Esophagus squamous epithelium (tissue), 5 donors: ENCODE measurements around the gene PIK3C3. TPM values are rescaled to one million over a fixed set of nuclear protein-coding genes. Genes with fewer than 3 reads are reported as not detected.
"Not testable (repeated sequence)": the region's sequence is repeated elsewhere in the genome, so short reads cannot be mapped to it uniquely, and the experiment has no call there.

Experiments
- DNase-seq: peaks from one replicate; lab custom pipeline; 2025; lab: John Stamatoyannopoulos, UW
- H3K27ac ChIP-seq, 4 donors: fragments of 200-600 bp; sonication (generic); one replicate each; pipeline ENCODE4 v1.5.1; 2016 to 2019; ENCODE audit warnings: mild to moderate bottlenecking in 1 of 4
- H3K27me3 ChIP-seq, 4 donors: fragments of 200-600 bp; sonication (generic); 1 replicate in 3 of 4; 2 replicates in 1 of 4; pipeline versions ENCODE4 v1.5.1 to v1.6.0; 2017 to 2021; ENCODE audit warnings: antibody characterized with exemption in 1 of 4
- H3K36me3 ChIP-seq, 3 donors: fragments of 200-600 bp; sonication (generic); one replicate each; pipeline ENCODE4 v1.5.1; 2016 to 2019
- H3K4me1 ChIP-seq, 3 donors: fragments of 200-600 bp; sonication (generic); one replicate each; pipeline ENCODE4 v1.5.1; 2017 to 2019
- H3K4me3 ChIP-seq, 4 donors: fragments of 200-600 bp; sonication (generic); 1 replicate in 3 of 4; 2 replicates in 1 of 4; pipeline ENCODE4 v1.5.1; 2016 to 2019; ENCODE audit warnings: mild to moderate bottlenecking in 2 of 4, moderate library complexity in 1 of 4
- H3K9me3 ChIP-seq, 3 donors: fragments of 200-600 bp; sonication (generic); one replicate each; pipeline ENCODE4 v1.5.1; 2016 to 2019
- POLR2A ChIP-seq, 4 donors: fragments of 450-650 bp; IDR thresholded peaks; one replicate each; pipeline ENCODE4 v1.6.1; 2017; ENCODE audit warnings: antibody characterized with exemption in 4 of 4, mild to moderate bottlenecking in 4 of 4, moderate library complexity in 3 of 4
- WGBS, 2 donors: methylation state at CpG; one replicate each; pipeline ENCODE4 v1.1.5; 2018; 5-methylcytosine and 5-hydroxymethylcytosine counted together
- intact Hi-C: fragments of 100-400 bp; cut with DNase I; formaldehyde crosslinking; loops from one replicate; pipeline ENCODE4 v1.15.0; 2022
- total RNA-seq, 4 donors: library from RNA; depleted of rRNA; stranded (reverse); fragments of >200 nt; gene quantifications; one replicate each; pipeline ENCODE4 v1.1.0, GENCODE V29; 2016
- TF ChIP-seq, protein P1 (sequence below), 6 experiments: fragments of 450-650 bp in 4 of 6; fragments of 200-600 bp in 2 of 6; sonication (generic) in 2 of 6; IDR thresholded peaks; one replicate each; pipeline ENCODE4 v1.5.1; 2016 to 2019; ENCODE audit warnings: antibody characterized with exemption in 6 of 6, mild to moderate bottlenecking in 4 of 6, moderate library complexity in 4 of 6
- donor health status: DM: yes; HTN: yes; CAD: no.

PIK3C3 gene
- total RNA-seq, 4 donors from 2014 or later = 17.2 to 43.9 (median 23.6) TPM

DNA sequence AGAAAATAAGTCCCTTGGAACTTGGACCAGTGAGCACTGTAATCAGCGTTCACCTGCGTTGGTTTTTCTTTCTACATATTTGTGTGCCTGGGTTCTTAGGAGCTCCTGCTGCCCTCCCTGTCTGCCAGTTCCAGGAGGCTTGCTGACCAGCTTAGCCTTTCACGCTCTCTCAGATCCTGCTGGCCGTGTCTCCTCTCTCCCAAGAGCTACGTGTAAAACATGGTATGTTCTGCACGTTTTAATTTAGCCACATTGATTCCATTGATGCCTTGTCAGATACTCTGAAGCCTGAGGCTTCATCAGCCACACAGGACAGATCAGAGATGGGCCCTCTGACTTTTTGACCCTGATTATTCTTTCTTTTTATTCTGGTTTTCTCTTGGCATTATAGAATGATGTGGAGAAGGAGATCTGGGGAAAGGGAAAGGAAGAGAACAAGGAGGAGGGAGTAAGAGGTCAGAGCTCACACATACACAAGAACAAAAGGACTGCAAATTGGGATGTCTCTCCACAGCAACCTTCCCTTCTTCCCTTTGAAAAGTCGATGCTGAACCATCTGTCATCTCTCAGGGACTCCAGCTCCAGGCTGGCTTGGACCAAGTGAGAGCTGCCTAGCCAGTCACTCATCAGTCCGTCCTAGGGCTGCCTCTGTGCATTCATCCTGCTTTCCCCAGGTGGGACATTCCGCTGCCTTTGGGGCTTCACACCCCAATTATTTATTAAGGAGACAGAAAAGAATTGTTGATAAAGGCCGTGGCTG is 152.8 kb downstream of the PIK3C3 start:
- WGBS, 2 donors = 71 to 74% methylated on average over 10 of the region's 10 CpGs
- H3K4me1 ChIP-seq = no peaks in the 10 kb centered on the region
- H3K36me3 ChIP-seq = no peaks in the 10 kb centered on the region
- no peaks in the 10 kb centered on the region for H3K9me3 ChIP-seq
- intact Hi-C loops = no loop called here
- no peaks in the 10 kb centered on the region for H3K27me3 ChIP-seq
- DNase-seq = no peak
- H3K4me3 ChIP-seq = no peak overlapping the region
- TF ChIP-seq, protein P1, sequence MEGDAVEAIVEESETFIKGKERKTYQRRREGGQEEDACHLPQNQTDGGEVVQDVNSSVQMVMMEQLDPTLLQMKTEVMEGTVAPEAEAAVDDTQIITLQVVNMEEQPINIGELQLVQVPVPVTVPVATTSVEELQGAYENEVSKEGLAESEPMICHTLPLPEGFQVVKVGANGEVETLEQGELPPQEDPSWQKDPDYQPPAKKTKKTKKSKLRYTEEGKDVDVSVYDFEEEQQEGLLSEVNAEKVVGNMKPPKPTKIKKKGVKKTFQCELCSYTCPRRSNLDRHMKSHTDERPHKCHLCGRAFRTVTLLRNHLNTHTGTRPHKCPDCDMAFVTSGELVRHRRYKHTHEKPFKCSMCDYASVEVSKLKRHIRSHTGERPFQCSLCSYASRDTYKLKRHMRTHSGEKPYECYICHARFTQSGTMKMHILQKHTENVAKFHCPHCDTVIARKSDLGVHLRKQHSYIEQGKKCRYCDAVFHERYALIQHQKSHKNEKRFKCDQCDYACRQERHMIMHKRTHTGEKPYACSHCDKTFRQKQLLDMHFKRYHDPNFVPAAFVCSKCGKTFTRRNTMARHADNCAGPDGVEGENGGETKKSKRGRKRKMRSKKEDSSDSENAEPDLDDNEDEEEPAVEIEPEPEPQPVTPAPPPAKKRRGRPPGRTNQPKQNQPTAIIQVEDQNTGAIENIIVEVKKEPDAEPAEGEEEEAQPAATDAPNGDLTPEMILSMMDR (IDR thresholded peaks at IDR 0.05) = no peak
- no peak for TF ChIP-seq POLR2A (IDR thresholded peaks at IDR 0.05)
- no peak overlapping the region for H3K27ac ChIP-seq

DNA sequence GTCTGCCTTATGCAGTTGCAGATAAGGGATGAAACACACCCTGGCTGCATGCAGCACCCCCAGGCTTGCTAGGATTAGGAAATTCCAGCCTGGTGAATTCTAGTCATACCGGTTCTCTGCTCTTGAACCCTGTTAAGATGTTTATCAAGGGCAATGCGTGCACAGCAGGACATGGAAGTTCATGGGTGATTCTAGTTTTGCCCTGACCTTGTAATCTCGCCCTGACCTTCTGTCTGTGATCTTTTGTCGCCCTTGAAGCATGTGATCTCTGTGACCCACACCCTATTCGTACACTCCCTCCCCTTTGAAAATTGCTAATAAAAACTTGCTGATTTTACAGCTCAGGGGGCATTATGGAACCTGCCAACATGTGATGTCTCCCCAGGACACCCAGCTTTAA is 157.1 kb downstream of the PIK3C3 start:
- H3K36me3 ChIP-seq, H3K4me1 ChIP-seq, H3K9me3 ChIP-seq, H3K27me3 ChIP-seq, H3K27ac ChIP-seq, intact Hi-C loops, DNase-seq, H3K4me3 ChIP-seq: not testable (repeated sequence)
- 72 to 83% methylated on average over 5 of the region's 5 CpGs for WGBS, 2 donors

DNA sequence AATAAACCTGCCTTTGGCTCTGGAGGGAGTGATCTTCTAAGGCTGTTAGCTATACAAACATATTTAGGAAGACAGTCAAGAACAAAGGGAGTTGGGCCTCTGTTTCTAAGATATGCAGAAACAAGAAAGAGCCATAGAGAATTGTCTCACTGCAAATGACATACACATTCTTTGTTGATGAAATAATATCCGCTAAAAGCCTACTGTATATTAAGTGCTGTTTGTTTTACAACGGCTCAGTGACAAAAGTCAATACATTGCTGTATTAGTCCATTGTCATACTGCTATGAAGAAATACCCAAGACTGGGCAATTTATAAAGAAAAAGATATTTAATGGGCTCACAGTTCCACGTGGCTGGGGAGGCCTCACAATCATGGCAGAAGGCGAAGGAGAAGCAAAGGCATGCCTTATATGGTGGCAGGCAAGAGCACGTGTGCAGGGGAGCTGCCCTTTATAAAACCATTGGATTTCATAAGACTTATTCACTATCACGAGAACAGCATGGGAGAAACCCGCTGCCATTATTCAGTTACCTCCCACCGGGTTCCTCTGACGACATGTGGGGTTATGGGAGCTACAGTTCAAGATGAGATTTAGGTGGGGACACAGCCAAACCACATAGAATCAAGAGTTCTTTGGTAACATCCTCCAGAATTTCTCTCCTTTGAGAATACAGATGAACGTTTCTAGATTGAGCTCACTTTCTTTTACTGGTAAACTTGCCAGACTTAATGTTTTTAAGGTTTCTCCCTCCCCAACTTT is 157.8 kb downstream of the PIK3C3 start:
- peaks cover 0 to 9% (median 5%) of the 10 kb centered on the region in 3 donors for H3K4me1 ChIP-seq
- no peaks in the 10 kb centered on the region for H3K9me3 ChIP-seq
- intact Hi-C loops = no loop called here
- no peaks in the 10 kb centered on the region for H3K36me3 ChIP-seq
- no peaks in the 10 kb centered on the region for H3K27me3 ChIP-seq
- TF ChIP-seq, protein P1 (IDR thresholded peaks at IDR 0.05) = no peak
- no peak for TF ChIP-seq POLR2A (IDR thresholded peaks at IDR 0.05)
- no peak overlapping the region for H3K27ac ChIP-seq
- no peak for DNase-seq
- no peak overlapping the region for H3K4me3 ChIP-seq
- 73 to 78% methylated on average over 10 of the region's 10 CpGs for WGBS, 2 donors

DNA sequence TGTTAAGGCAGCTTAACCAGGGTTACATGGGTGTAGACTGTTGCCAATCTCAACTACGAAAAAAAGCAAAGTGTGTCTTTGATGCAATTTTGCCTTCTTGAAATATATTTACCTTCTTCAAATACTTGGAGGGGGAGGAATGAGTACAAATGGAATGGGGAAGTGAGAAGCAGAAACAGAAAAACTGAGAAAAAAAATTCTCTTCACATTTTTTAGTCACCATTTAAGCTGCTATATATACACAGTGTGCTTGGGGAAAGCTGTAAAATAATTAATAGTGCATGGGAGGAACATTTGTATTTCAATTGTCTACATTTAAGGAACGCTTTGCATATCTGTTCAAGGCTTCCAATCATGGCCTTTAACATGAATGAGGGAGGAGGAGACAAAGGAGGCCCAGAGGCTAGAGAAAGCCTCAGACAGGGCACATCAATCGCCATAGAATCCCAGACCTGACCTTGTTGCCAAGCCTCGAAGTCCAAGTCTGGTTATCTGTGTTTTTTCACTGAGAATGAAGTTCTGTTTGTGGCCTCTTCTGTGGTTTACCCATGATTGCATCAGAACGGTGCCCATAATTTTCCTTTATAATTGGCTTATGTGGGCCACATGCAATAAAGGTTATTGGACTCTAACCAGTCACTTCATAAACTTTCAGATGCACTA is 158.6 kb downstream of the PIK3C3 start:
- WGBS, 2 donors = 50 to 57% methylated on average over 5 of the region's 5 CpGs
- no peaks in the 10 kb centered on the region for H3K9me3 ChIP-seq
- no peak for DNase-seq
- no peak overlapping the region for H3K27ac ChIP-seq
- TF ChIP-seq, protein P1 (IDR thresholded peaks at IDR 0.05) = no peak
- no peak for TF ChIP-seq POLR2A (IDR thresholded peaks at IDR 0.05)
- no peaks in the 10 kb centered on the region for H3K27me3 ChIP-seq
- intact Hi-C loops = no loop called here
- peaks cover 0 to 9% (median 5%) of the 10 kb centered on the region in 3 donors for H3K4me1 ChIP-seq
- H3K4me3 ChIP-seq = no peak overlapping the region
- no peaks in the 10 kb centered on the region for H3K36me3 ChIP-seq

DNA sequence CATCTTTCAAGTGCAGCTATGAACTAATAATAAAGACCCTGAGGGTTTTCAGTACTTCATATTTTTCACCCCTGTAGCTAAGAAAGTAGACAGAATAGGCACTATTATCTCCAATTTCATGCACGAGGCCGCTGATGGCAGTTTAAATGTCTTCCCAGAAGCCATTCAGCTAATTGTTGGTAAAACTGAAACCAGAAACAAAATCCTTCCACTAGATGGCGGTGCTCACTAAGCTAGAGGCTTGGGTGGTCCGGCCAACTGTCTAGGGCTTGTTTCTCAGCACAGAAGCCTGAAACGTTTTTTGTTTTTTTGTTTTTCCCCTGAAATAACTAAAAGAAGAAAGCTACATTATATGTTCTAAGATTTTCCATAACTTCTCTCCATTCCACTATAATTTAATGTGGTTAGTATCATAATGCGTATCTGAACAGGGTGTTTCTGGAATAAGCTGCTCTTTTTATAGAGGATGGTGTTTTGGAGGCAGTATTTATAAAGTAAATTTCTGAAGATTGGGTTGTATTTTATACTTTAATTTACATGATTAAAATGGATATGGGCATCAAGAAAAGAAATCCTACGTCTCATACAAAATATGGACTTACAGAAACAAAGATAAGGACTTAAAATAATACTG is 159.4 kb downstream of the PIK3C3 start:
- peaks cover 0 to 9% (median 5%) of the 10 kb centered on the region in 3 donors for H3K4me1 ChIP-seq
- no peaks in the 10 kb centered on the region for H3K36me3 ChIP-seq
- H3K9me3 ChIP-seq = no peaks in the 10 kb centered on the region
- H3K27me3 ChIP-seq = no peaks in the 10 kb centered on the region
- no peak for TF ChIP-seq POLR2A (IDR thresholded peaks at IDR 0.05)
- TF ChIP-seq, protein P1 (IDR thresholded peaks at IDR 0.05) = peak; percentile 64 to 84 (median 80)
- DNase-seq = no peak
- no peak overlapping the region for H3K27ac ChIP-seq
- H3K4me3 ChIP-seq = no peak overlapping the region
- intact Hi-C loops = no loop called here
- 25 to 26% methylated on average over 7 of the region's 7 CpGs for WGBS, 2 donors
